ENCODE measurements around the gene HAUS3.

The HAUS3 gene

GRCh38 chr4:2258091-2259035 is 16.4 kb upstream of the HAUS3 start:
- no peak for DNase-seq (ENCODE audit: low read depth)
- TF ChIP-seq, protein P1, sequence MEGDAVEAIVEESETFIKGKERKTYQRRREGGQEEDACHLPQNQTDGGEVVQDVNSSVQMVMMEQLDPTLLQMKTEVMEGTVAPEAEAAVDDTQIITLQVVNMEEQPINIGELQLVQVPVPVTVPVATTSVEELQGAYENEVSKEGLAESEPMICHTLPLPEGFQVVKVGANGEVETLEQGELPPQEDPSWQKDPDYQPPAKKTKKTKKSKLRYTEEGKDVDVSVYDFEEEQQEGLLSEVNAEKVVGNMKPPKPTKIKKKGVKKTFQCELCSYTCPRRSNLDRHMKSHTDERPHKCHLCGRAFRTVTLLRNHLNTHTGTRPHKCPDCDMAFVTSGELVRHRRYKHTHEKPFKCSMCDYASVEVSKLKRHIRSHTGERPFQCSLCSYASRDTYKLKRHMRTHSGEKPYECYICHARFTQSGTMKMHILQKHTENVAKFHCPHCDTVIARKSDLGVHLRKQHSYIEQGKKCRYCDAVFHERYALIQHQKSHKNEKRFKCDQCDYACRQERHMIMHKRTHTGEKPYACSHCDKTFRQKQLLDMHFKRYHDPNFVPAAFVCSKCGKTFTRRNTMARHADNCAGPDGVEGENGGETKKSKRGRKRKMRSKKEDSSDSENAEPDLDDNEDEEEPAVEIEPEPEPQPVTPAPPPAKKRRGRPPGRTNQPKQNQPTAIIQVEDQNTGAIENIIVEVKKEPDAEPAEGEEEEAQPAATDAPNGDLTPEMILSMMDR (IDR thresholded peaks at IDR 0.05; ENCODE audit: insufficient read depth, low read depth, low read length, missing control alignments), result no peak
- no peak overlapping the region for H3K4me3 ChIP-seq (ENCODE audit: low read length)

- DNase-seq (ENCODE audit: low read depth), result no peak
- no peak overlapping the region for H3K4me3 ChIP-seq (ENCODE audit: low read length)
- TF ChIP-seq, protein P1 (IDR thresholded peaks at IDR 0.05; ENCODE audit: insufficient read depth, low read depth, low read length, missing control alignments), result no peak
Observed at GRCh38 chr4:2257361-2258081, 15.6 kb upstream of the HAUS3 start.

DNA sequence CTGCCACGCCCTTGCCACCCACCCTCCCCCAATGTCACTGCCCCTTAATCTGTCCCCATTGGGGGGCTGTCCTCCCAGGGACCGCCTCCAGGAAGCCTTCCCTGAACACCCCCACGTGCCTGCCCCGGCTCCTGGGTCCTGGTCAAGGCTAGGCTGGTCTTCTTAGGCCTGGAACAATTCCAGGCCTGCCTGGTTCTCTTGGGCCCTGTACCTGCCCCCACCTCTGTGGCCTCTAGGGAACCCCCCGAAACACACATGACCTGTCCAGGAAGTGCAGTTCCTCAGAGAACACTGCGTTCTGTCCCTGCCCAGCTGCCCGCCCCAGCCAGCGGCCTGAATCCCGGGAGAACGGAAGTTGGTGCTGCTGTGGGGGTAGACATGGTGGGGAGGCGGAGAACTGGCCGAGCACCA is 14.9 kb upstream of the HAUS3 start:
- TF ChIP-seq, protein P1 (IDR thresholded peaks at IDR 0.05; ENCODE audit: insufficient read depth, low read depth, low read length, missing control alignments), result no peak
- no peak overlapping the region for H3K4me3 ChIP-seq (ENCODE audit: low read length)
- DNase-seq (ENCODE audit: low read depth), result no peak

GRCh38 chr4:2256156-2256731 is 14.3 kb upstream of the HAUS3 start:
- DNase-seq (ENCODE audit: low read depth), result no peak
- no peak overlapping the region for H3K4me3 ChIP-seq (ENCODE audit: low read length)
- TF ChIP-seq, protein P1 (IDR thresholded peaks at IDR 0.05; ENCODE audit: insufficient read depth, low read depth, low read length, missing control alignments), result no peak

DNA sequence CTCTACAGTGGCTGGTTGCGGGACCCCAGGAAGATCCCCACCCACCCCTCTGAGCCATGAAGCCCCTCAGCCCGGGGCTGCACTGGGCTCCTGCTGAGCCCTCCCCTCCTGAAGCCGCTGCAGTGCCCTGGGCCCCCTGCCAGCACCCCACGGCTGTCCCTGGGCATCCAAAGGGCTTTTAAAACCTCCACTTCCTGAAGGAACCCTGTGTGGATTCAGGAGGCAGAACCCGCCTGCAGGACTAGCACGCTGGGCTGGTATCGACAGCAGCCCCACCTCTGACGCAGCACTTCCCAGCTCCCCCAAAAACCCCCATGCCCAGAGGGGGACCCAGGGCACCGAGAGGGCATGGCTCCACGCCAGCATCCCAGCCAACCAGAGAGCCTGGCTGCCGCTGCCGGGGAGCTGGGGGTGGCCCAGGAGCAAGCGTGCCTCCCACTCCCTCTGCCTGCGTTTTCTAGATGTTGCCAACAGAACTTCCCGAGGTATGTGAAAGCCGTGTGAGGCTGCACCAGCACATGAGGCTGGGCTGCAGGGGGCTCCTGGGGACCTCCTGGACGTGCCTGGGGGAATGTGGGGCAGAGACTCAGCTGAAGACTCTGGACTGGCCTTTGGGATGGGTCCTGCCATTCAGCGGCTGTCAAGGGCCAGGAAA is 13.7 kb upstream of the HAUS3 start:
- H3K4me3 ChIP-seq (ENCODE audit: low read length), result no peak overlapping the region
- TF ChIP-seq, protein P1 (IDR thresholded peaks at IDR 0.05; ENCODE audit: insufficient read depth, low read depth, low read length, missing control alignments), result no peak
- no peak for DNase-seq (ENCODE audit: low read depth)

- TF ChIP-seq, protein P1 (IDR thresholded peaks at IDR 0.05; ENCODE audit: insufficient read depth, low read depth, low read length, missing control alignments), result no peak
- H3K4me3 ChIP-seq (ENCODE audit: low read length), result no peak overlapping the region
- DNase-seq (ENCODE audit: low read depth), result no peak
Observed at GRCh38 chr4:2254665-2255500, 13.0 kb upstream of the HAUS3 start.

Measured in epithelial cell of esophagus (primary cell).